Parathyroid adenoma (tissue), 2 donors: ENCODE data around the gene CHL1.

Source experiments
- H2AFZ ChIP-seq: fragments of 300-600 bp; sonication (generic); one replicate; pipeline ENCODE4 v1.7.0; 2017; ENCODE audit warnings: antibody characterized with exemption, mild to moderate bottlenecking
- H3K27ac ChIP-seq: fragments of 300-600 bp; sonication (generic); one replicate; pipeline ENCODE4 v1.7.0; 2017
- H3K27me3 ChIP-seq: fragments of 300-600 bp; sonication (generic); one replicate; pipeline ENCODE4 v1.7.0; 2017; ENCODE audit warnings: low read length; ENCODE audit not compliant: control insufficient read depth, insufficient read depth
- H3K36me3 ChIP-seq: fragments of 300-600 bp; sonication (generic); one replicate; pipeline ENCODE4 v1.7.0; 2017; ENCODE audit warnings: low read length; ENCODE audit not compliant: control insufficient read depth, insufficient read depth
- H3K4me1 ChIP-seq: fragments of 300-600 bp; sonication (generic); one replicate; pipeline ENCODE4 v1.7.0; 2017; ENCODE audit warnings: control low read depth
- H3K4me2 ChIP-seq: fragments of 300-600 bp; sonication (generic); one replicate; pipeline ENCODE4 v1.7.0; 2017; ENCODE audit warnings: low read length
- H3K4me3 ChIP-seq: fragments of 300-600 bp; sonication (generic); one replicate; pipeline ENCODE4 v1.7.0; 2017; ENCODE audit warnings: low read depth, low read length
- H3K79me2 ChIP-seq: fragments of 300-600 bp; sonication (generic); one replicate; pipeline ENCODE4 v1.7.0; 2017; ENCODE audit warnings: control low read depth
- H3K9ac ChIP-seq: fragments of 300-600 bp; sonication (generic); one replicate; pipeline ENCODE4 v1.7.0; 2017; ENCODE audit warnings: mild to moderate bottlenecking
- H3K9me3 ChIP-seq: fragments of 300-600 bp; sonication (generic); one replicate; pipeline ENCODE4 v1.7.0; 2017; ENCODE audit warnings: low read length; ENCODE audit not compliant: control insufficient read depth
- CTCF ChIP-seq: fragments of 300-600 bp; sonication (generic); IDR thresholded peaks from one replicate; pipeline ENCODE4 v1.7.0; 2017; ENCODE audit warnings: antibody characterized with exemption, mild to moderate bottlenecking
- donor health status: primary hyperparathyroidism.

The CHL1 gene

DNA sequence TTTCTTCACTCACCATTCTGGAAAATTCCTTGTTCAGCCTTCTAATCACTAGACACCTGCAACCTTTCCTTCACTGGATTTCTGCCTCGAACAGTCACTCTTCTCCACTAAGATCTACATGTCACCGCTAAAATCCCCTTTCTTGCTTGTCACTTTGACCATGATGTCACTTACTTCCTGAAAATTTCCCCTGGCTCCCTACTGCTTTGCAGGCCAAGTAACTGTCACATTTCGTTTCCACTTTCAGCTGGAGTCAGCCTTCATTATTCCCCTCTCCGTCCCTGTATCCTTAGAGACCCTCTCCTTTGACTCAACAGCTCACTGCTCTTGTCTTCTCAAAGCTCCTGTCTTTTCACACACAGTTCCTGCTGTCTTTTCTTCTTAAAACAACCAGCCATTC lies 15.9 kb downstream of the CHL1 start:
- Histone ChIP-seq H3K9me3 (no peaks in the 10 kb centered on the region), H2AFZ (no peak overlapping the region), H3K4me2 (no peak overlapping the region), H3K27me3 (no peaks in the 10 kb centered on the region), H3K4me3 (no peak overlapping the region), H3K9ac (no peak overlapping the region), H3K4me1 (no peaks in the 10 kb centered on the region), H3K79me2 (no peaks in the 10 kb centered on the region), H3K27ac (no peak overlapping the region), H3K36me3 (no peaks in the 10 kb centered on the region)
- no peak for TF ChIP-seq CTCF

DNA sequence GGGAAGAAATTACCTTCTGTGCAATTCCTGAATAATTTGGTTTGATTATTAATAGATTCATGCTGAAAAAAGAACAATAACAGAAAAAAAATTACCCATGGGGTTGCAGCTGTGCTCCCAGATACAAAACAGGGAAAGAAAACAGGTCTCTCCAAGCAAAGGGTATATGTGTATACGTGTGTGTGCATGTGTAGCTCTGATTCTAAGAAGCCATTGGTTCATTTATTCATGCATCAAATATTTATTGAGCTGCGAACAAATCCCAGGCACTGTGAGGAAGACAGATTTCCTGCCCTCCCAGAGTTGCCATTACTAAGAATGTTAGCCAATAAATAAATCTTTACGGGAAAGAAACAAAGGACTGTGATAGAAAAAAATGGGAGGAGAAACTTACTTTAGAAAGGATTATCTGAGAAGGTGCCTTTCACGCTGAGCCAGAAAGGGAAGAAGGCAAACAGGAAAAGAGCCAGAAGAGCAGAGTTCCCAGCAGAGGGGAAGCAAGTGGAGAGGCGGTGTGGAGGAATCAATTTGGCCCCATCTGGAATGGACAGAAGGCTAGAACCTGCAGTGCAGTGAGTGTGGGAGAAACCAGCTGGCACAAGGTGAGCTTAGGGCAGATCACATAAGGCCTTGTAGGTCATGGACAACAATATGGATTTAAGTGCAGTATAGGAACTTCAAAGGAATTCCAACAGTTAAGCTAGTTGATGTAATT lies 20.7 kb downstream of the CHL1 start:
- Histone ChIP-seq H3K4me1 (no peaks in the 10 kb centered on the region), H2AFZ (no peak overlapping the region), H3K27ac (no peak overlapping the region), H3K4me3 (no peak overlapping the region), H3K36me3 (no peaks in the 10 kb centered on the region), H3K27me3 (no peaks in the 10 kb centered on the region), H3K4me2 (no peak overlapping the region), H3K9me3 (no peaks in the 10 kb centered on the region), H3K79me2 (no peaks in the 10 kb centered on the region), H3K9ac (no peak overlapping the region)
- TF ChIP-seq CTCF = no peak

- H3K9ac ChIP-seq = no peak overlapping the region
- H2AFZ ChIP-seq = no peak overlapping the region
- H3K4me2 ChIP-seq = no peak overlapping the region
- H3K27ac ChIP-seq = no peak overlapping the region
- H3K79me2 ChIP-seq = no peaks in the 10 kb centered on the region
- TF ChIP-seq CTCF = no peak
- no peaks in the 10 kb centered on the region for H3K9me3 ChIP-seq
- no peaks in the 10 kb centered on the region for H3K36me3 ChIP-seq
- no peaks in the 10 kb centered on the region for H3K27me3 ChIP-seq
- no peak overlapping the region for H3K4me3 ChIP-seq
- no peaks in the 10 kb centered on the region for H3K4me1 ChIP-seq
These were observed 21.4 kb downstream of the CHL1 start for GRCh38 chr3:217948-218347.

GRCh38 chr3:228442-229182 lies 32.0 kb downstream of the CHL1 start:
- H3K79me2 ChIP-seq = no peaks in the 10 kb centered on the region
- H2AFZ ChIP-seq = no peak overlapping the region

More at GRCh38 chr3:228442-229182, 32.0 kb downstream of the CHL1 start:
- no peak for TF ChIP-seq CTCF
- H3K27me3 ChIP-seq = no peaks in the 10 kb centered on the region
- H3K4me3 ChIP-seq = no peak overlapping the region
- no peaks in the 10 kb centered on the region for H3K4me1 ChIP-seq
- no peak overlapping the region for H3K9ac ChIP-seq
- no peaks in the 10 kb centered on the region for H3K9me3 ChIP-seq
- H3K4me2 ChIP-seq = no peak overlapping the region
- H3K36me3 ChIP-seq = no peaks in the 10 kb centered on the region
- no peak overlapping the region for H3K27ac ChIP-seq
